Choroid plexus epithelial cell (primary cell): Measurements from ENCODE around the gene RAMACL.
A peak's percentile ranks its signal among the peaks of the same experiment; 100 is the strongest.

Experiments
- DNase-seq: peaks from one replicate; pipeline ENCODE4 v3.0.0-alpha.2; 2010; ENCODE audit warnings: low read depth
- H3K4me3 ChIP-seq: 2 replicates; pipeline ENCODE4 v1.5.1; 2011; ENCODE audit warnings: low read depth, mild to moderate bottlenecking, control low read depth, low read length, moderate library complexity
- TF ChIP-seq, protein P1 (sequence below): conservative IDR thresholded peaks from 2 replicates; pipeline ENCODE4 v1.5.1; 2011; ENCODE audit warnings: low read depth, mild to moderate bottlenecking, control low read depth, inconsistent platforms, low read length, moderate library complexity

The RAMACL gene

GRCh38 chr6:166553563-166554271, 32.8 kb downstream of the RAMACL start:
- peak; percentile 84 for DNase-seq
- TF ChIP-seq, protein P1, sequence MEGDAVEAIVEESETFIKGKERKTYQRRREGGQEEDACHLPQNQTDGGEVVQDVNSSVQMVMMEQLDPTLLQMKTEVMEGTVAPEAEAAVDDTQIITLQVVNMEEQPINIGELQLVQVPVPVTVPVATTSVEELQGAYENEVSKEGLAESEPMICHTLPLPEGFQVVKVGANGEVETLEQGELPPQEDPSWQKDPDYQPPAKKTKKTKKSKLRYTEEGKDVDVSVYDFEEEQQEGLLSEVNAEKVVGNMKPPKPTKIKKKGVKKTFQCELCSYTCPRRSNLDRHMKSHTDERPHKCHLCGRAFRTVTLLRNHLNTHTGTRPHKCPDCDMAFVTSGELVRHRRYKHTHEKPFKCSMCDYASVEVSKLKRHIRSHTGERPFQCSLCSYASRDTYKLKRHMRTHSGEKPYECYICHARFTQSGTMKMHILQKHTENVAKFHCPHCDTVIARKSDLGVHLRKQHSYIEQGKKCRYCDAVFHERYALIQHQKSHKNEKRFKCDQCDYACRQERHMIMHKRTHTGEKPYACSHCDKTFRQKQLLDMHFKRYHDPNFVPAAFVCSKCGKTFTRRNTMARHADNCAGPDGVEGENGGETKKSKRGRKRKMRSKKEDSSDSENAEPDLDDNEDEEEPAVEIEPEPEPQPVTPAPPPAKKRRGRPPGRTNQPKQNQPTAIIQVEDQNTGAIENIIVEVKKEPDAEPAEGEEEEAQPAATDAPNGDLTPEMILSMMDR = no peak
- peak overlapping the region; percentile 14 for H3K4me3 ChIP-seq

DNA sequence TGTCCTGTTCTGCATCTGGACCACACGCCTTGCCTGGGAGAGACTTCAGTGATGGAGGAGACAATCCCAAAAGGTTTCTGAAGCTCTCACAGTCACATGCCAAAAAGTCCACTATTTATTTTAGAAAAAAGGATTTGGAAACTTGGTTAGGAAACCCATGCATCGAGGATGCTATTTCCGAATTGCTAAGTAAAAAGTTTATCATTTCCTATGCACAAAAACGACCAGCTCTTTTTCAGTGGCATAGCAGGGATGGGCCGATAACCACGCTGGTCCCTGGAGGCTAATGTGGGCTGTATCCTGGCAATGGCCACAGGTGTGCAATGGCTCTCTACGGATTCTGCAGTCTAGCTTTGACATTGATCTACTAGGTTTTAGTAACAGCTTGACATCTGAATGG, 33.9 kb downstream of the RAMACL start:
- DNase-seq = no peak
- TF ChIP-seq, protein P1 = no peak

GRCh38 chr6:166551754-166552495, 34.6 kb downstream of the RAMACL start:
- H3K4me3 ChIP-seq = no peak overlapping the region
- DNase-seq = no peak
- TF ChIP-seq, protein P1 = no peak

More for the DNA sequence above, 33.9 kb downstream of the RAMACL start:
- no peak overlapping the region for H3K4me3 ChIP-seq

GRCh38 chr6:166546653-166547052, 39.8 kb downstream of the RAMACL start:
- no peak for DNase-seq
- no peak overlapping the region for H3K4me3 ChIP-seq
- TF ChIP-seq, protein P1 = no peak

GRCh38 chr6:166545156-166546034, 41.1 kb downstream of the RAMACL start:
- no peak for DNase-seq
- TF ChIP-seq, protein P1 = no peak
- H3K4me3 ChIP-seq = no peak overlapping the region

DNA sequence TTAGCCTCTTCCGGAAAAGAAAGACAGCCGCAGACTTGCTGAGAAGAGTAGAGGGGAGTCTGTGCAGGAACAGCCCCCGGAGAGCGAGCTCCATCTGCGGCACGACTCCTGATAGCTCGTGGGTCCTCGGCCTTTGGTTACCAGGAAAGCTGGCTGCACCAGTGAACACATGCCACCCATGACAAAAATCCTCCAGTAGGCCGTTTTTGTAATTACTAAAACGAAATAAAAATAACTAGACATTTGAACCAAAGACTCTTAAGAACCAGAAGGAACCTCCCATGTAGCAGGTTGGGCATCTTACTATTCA, 42.2 kb downstream of the RAMACL start:
- no peak for DNase-seq
- no peak overlapping the region for H3K4me3 ChIP-seq
- TF ChIP-seq, protein P1 = no peak
